GM06990 (cell line): ENCODE data around the gene STAC3.

Experiments
- DNase-seq: peaks from one replicate; pipeline ENCODE4 v3.0.0-alpha.2; 2011; ENCODE audit not compliant: insufficient read length; ENCODE audit errors: extremely low read depth
- H3K27me3 ChIP-seq: replicated peaks from 2 replicates; pipeline ENCODE4 v1.6.0; 2011; ENCODE audit warnings: low read length; ENCODE audit not compliant: control insufficient read depth, insufficient read depth
- H3K36me3 ChIP-seq: 2 replicates; pipeline ENCODE4 v1.5.1; 2011; ENCODE audit warnings: low read length; ENCODE audit not compliant: control insufficient read depth, insufficient read depth
- H3K4me3 ChIP-seq: replicated peaks from 2 replicates; pipeline ENCODE4 v1.5.1; 2011; ENCODE audit warnings: low read depth, mild to moderate bottlenecking, control low read depth, low read length
- CTCF ChIP-seq: IDR thresholded peaks from 2 replicates; pipeline ENCODE4 v1.5.1; 2011; ENCODE audit warnings: low read length, control low read depth, mild to moderate bottlenecking, inconsistent platforms; ENCODE audit not compliant: insufficient read depth, poor library complexity, severe bottlenecking

Gene STAC3

GRCh38 chr12:57224973-57225679 lies 25.9 kb downstream of the STAC3 start:
- peak; percentile 70 for DNase-seq
- peaks cover 9% of the 10 kb centered on the region; the same call in 1 of the 2 replicates for H3K27me3 ChIP-seq
- H3K36me3 ChIP-seq, result no peaks in the 10 kb centered on the region
- TF ChIP-seq CTCF, result peak; percentile 36
- H3K4me3 ChIP-seq, result no peak overlapping the region

- Histone ChIP-seq H3K4me3 (no peak overlapping the region), H3K27me3 (peaks cover 9% of the 10 kb centered on the region; the same call in 1 of the 2 replicates), H3K36me3 (no peaks in the 10 kb centered on the region)
- no peak for DNase-seq
- TF ChIP-seq CTCF, result no peak
These were observed 26.6 kb downstream of the STAC3 start for GRCh38 chr12:57224278-57224972.

GRCh38 chr12:57223191-57224165 lies 27.5 kb downstream of the STAC3 start:
- no peaks in the 10 kb centered on the region for H3K36me3 ChIP-seq
- no peak overlapping the region for H3K4me3 ChIP-seq
- H3K27me3 ChIP-seq, result peaks cover 9% of the 10 kb centered on the region; the same call in 1 of the 2 replicates
- TF ChIP-seq CTCF, result no peak
- DNase-seq, result no peak

GRCh38 chr12:57222286-57223190 lies 28.4 kb downstream of the STAC3 start:
- no peak for TF ChIP-seq CTCF
- DNase-seq, result no peak
- Histone ChIP-seq H3K36me3 (no peaks in the 10 kb centered on the region), H3K27me3 (peaks cover 12% of the 10 kb centered on the region), H3K4me3 (no peak overlapping the region)

- H3K27me3 ChIP-seq, result peaks cover 11% of the 10 kb centered on the region
These were observed 29.6 kb downstream of the STAC3 start for GRCh38 chr12:57221169-57221917.

More at GRCh38 chr12:57221169-57221917, 29.6 kb downstream of the STAC3 start:
- Histone ChIP-seq H3K4me3 (no peak overlapping the region), H3K36me3 (no peaks in the 10 kb centered on the region)
- TF ChIP-seq CTCF, result no peak
- DNase-seq, result no peak
